GM12872 (cell line): ENCODE measurements around the gene SIM1.

Source experiments
- CTCF ChIP-seq: IDR thresholded peaks from 3 replicates; pipeline ENCODE4 v1.5.1; 2011; ENCODE audit warnings: low read depth, mild to moderate bottlenecking, low read length, moderate library complexity; ENCODE audit not compliant: insufficient read depth

The SIM1 gene

GRCh38 chr6:100482698-100483097, 18.0 kb upstream of the SIM1 start:
- no peak for TF ChIP-seq CTCF

- TF ChIP-seq CTCF: peak; percentile 64
Observed at GRCh38 chr6:100479179-100480035, 14.7 kb upstream of the SIM1 start.

- no peak for TF ChIP-seq CTCF
Observed at GRCh38 chr6:100475554-100476320, 11.0 kb upstream of the SIM1 start.

- no peak for TF ChIP-seq CTCF
Observed at GRCh38 chr6:100473182-100473581, 8.5 kb upstream of the SIM1 start.

GRCh38 chr6:100472674-100473073, 8.0 kb upstream of the SIM1 start:
- no peak for TF ChIP-seq CTCF

GRCh38 chr6:100470422-100471120, 5.8 kb upstream of the SIM1 start:
- no peak for TF ChIP-seq CTCF
